H1 (cell line): ENCODE results near the gene RIIAD1. TPM values are rescaled to one million over a fixed set of nuclear protein-coding genes. Genes with fewer than 3 reads are reported as not detected.
A peak's percentile ranks its signal among the peaks of the same experiment; 100 is the strongest.

Source experiments
- CTCF ChIA-PET: fragments of 300-600 bp; sonication (Branson Sonifier 250); formaldehyde crosslinking; loops from one replicate; lab custom pipeline; 2021; ENCODE audit not compliant: partially characterized antibody; lab: Charles Lee
- POLR2A ChIA-PET: fragments of 300-600 bp; sonication (Branson Sonifier 250); formaldehyde crosslinking; loops from one replicate; lab custom pipeline; 2021; ENCODE audit warnings: inconsistent platforms; ENCODE audit not compliant: partially characterized antibody; lab: Charles Lee
- DNase-seq, 2 experiments: peaks; one replicate each; pipeline versions ENCODE4 v3.0.0 to v3.0.0-alpha.2; 2010 to 2022; ENCODE audit warnings: low spot score in 2 of 2, low read depth in 1 of 2, mixed read lengths in 1 of 2
- FAIRE-seq: peaks from 2 replicates; lab custom pipeline; 2011; peaks lifted over from hg19 to GRCh38; lab: Jason Lieb, UNC
- H2AFZ ChIP-seq: 2 replicates; pipeline ENCODE4 v1.8.1; 2012; ENCODE audit warnings: low read length, inconsistent platforms
- H2AK5ac ChIP-seq: 2 replicates; pipeline ENCODE4 v1.6.1; 2013; ENCODE audit warnings: low read depth, low read length
- H2BK120ac ChIP-seq: replicated peaks from 2 replicates; pipeline ENCODE3; 2013; ENCODE audit warnings: low read depth, low read length, inconsistent platforms
- H2BK12ac ChIP-seq: 2 replicates; pipeline ENCODE4 v1.6.1; 2013; ENCODE audit warnings: low read depth, low read length
- H2BK15ac ChIP-seq: 2 replicates; pipeline ENCODE4 v1.6.1; 2013; ENCODE audit warnings: low read length
- H2BK20ac ChIP-seq: 2 replicates; pipeline ENCODE4 v1.6.1; 2013; ENCODE audit warnings: low read length
- H2BK5ac ChIP-seq: 2 replicates; pipeline ENCODE4 v1.6.1; 2013; ENCODE audit warnings: low read depth, low read length
- H3K14ac ChIP-seq: 2 replicates; pipeline ENCODE4 v1.6.1; 2013; ENCODE audit warnings: inconsistent platforms; ENCODE audit not compliant: insufficient read length
- H3K18ac ChIP-seq: 2 replicates; pipeline ENCODE4 v1.6.1; 2013; ENCODE audit warnings: low read length; ENCODE audit errors: extremely low read depth
- H3K23ac ChIP-seq: 2 replicates; pipeline ENCODE4 v1.6.1; 2013; ENCODE audit warnings: inconsistent platforms; ENCODE audit not compliant: insufficient read length
- H3K23me2 ChIP-seq: 2 replicates; pipeline ENCODE4 v1.6.1; 2013; ENCODE audit warnings: low read depth, low read length
- H3K27ac ChIP-seq: 2 replicates; pipeline ENCODE4 v1.6.1; 2011; ENCODE audit warnings: low read depth, low read length, inconsistent platforms
- H3K27me3 ChIP-seq, 4 experiments: replicated peaks in 1 of 4; 1 replicate in 1 of 4; 2 replicates in 3 of 4; pipeline versions ENCODE4 v1.6.1 to v1.8.1; 2011 to 2013; ENCODE audit warnings: low read length in 3 of 4, mild to moderate bottlenecking in 3 of 4, inconsistent platforms in 2 of 4, mixed read lengths in 2 of 4, moderate library complexity in 1 of 4; ENCODE audit not compliant: control insufficient read depth in 3 of 4, insufficient read depth in 3 of 4; ENCODE audit errors: extremely low read depth in 1 of 4
- H3K36me3 ChIP-seq, 4 experiments: 2 replicates each; pipeline versions ENCODE4 v1.6.1 to v1.8.1; 2011 to 2013; ENCODE audit warnings: mild to moderate bottlenecking in 4 of 4, low read length in 3 of 4, moderate library complexity in 2 of 4, control low read depth in 1 of 4, inconsistent platforms in 1 of 4; ENCODE audit not compliant: insufficient read depth in 4 of 4, control insufficient read depth in 2 of 4
- H3K4ac ChIP-seq: replicated peaks from 2 replicates; pipeline ENCODE3; 2013; ENCODE audit warnings: low read length, low read depth, mixed read lengths, inconsistent platforms; ENCODE audit not compliant: insufficient read length
- H3K4me1 ChIP-seq, 4 experiments: replicated peaks in 1 of 4; 1 replicate in 1 of 4; 2 replicates in 3 of 4; pipeline versions ENCODE4 v1.6.1 to v1.8.1; 2011 to 2013; ENCODE audit warnings: low read length in 3 of 4, inconsistent platforms in 2 of 4, mixed read lengths in 1 of 4; ENCODE audit not compliant: insufficient read depth in 4 of 4, control insufficient read depth in 3 of 4
- H3K4me2 ChIP-seq, 2 experiments: 2 replicates each; pipeline versions ENCODE4 v1.6.1 to v1.8.1; 2011 to 2013; ENCODE audit warnings: low read depth in 2 of 2, low read length in 2 of 2, control low read depth in 1 of 2, inconsistent platforms in 1 of 2, mild to moderate bottlenecking in 1 of 2; ENCODE audit not compliant: insufficient read depth in 1 of 2
- H3K4me3 ChIP-seq, 4 experiments: fragments of 200-600, 300-600 bp in 1 of 4; sonication (generic), shearing (Covaris generic), sonication (Bioruptor Twin) in 1 of 4; 2 replicates each; pipeline versions ENCODE4 v1.5.1 to v1.8.1; 2011 to 2016; ENCODE audit warnings: low read length in 4 of 4, low read depth in 3 of 4, control low read depth in 2 of 4, inconsistent platforms in 2 of 4, mild to moderate bottlenecking in 2 of 4, mixed read lengths in 1 of 4, moderate library complexity in 1 of 4; ENCODE audit not compliant: insufficient read depth in 2 of 4; ENCODE audit errors: extremely low read depth in 1 of 4
- H3K56ac ChIP-seq: replicated peaks from 2 replicates; pipeline ENCODE3; 2013; ENCODE audit warnings: low read depth, mild to moderate bottlenecking, mixed read lengths, low read length, inconsistent platforms; ENCODE audit not compliant: insufficient read length
- H3K79me1 ChIP-seq: 2 replicates; pipeline ENCODE4 v1.6.1; 2013; ENCODE audit warnings: low read depth, low read length, control low read depth
- H3K79me2 ChIP-seq, 2 experiments: 2 replicates each; pipeline versions ENCODE4 v1.6.1 to v1.8.1; 2012 to 2013; ENCODE audit warnings: low read length in 2 of 2, mild to moderate bottlenecking in 2 of 2, inconsistent platforms in 1 of 2; ENCODE audit not compliant: insufficient read depth in 2 of 2, control insufficient read depth in 1 of 2
- H3K9ac ChIP-seq, 4 experiments: replicated peaks in 1 of 4; 1 replicate in 1 of 4; 2 replicates in 3 of 4; pipeline versions ENCODE4 v1.6.1 to v1.8.1; 2011 to 2013; ENCODE audit warnings: low read depth in 3 of 4, low read length in 3 of 4, control low read depth in 2 of 4, mild to moderate bottlenecking in 2 of 4, moderate library complexity in 2 of 4, inconsistent platforms in 1 of 4; ENCODE audit errors: extremely low read depth in 1 of 4
- H3K9me3 ChIP-seq, 2 experiments: 2 replicates each; pipeline versions ENCODE4 v1.6.1 to v1.8.1; 2012 to 2013; ENCODE audit warnings: mild to moderate bottlenecking in 2 of 2, moderate library complexity in 2 of 2, control low read depth in 1 of 2, inconsistent platforms in 1 of 2, low read depth in 1 of 2, low read length in 1 of 2, mixed read lengths in 1 of 2; ENCODE audit not compliant: insufficient read depth in 2 of 2
- H4K20me1 ChIP-seq, 2 experiments: replicated peaks in 1 of 2; 2 replicates each; pipeline versions ENCODE3 to v1.8.1; 2011 to 2013; ENCODE audit warnings: inconsistent platforms in 2 of 2, low read length in 2 of 2, mild to moderate bottlenecking in 1 of 2; ENCODE audit not compliant: insufficient read depth in 2 of 2, control insufficient read depth in 1 of 2
- H4K5ac ChIP-seq: 2 replicates; pipeline ENCODE4 v1.6.1; 2013; ENCODE audit warnings: low read length, low read depth, mixed read lengths, inconsistent platforms; ENCODE audit not compliant: insufficient read length
- H4K8ac ChIP-seq: 2 replicates; pipeline ENCODE4 v1.8.0; 2013; ENCODE audit warnings: mild to moderate bottlenecking, moderate library complexity, low read length, inconsistent platforms; ENCODE audit not compliant: insufficient read depth; ENCODE audit errors: extremely low read depth
- H4K91ac ChIP-seq: replicated peaks from 2 replicates; pipeline ENCODE3; 2013; ENCODE audit warnings: low read length, mixed read lengths, inconsistent platforms; ENCODE audit not compliant: insufficient read length
- CBX8 ChIP-seq: fragments of 300-800, 300-1000 bp; sonication (generic); IDR thresholded peaks from 2 replicates; pipeline ENCODE4 v1.7.1; 2016; ENCODE audit warnings: low read depth, low read length, borderline replicate concordance
- KDM1A ChIP-seq: fragments of 200-600, 300-600 bp; sonication (generic); IDR thresholded peaks from 2 replicates; pipeline ENCODE4 v1.7.1; 2016; ENCODE audit warnings: mild to moderate bottlenecking, low read length, borderline replicate concordance
- MAFK ChIP-seq: IDR thresholded peaks from 2 replicates; pipeline ENCODE4 v1.6.1; 2012; ENCODE audit warnings: low read depth, mild to moderate bottlenecking, improper control_type of control experiment, low read length
- POU5F1 ChIP-seq: IDR thresholded peaks from 2 replicates; pipeline ENCODE4 v1.6.1; 2011; ENCODE audit warnings: low read depth, mild to moderate bottlenecking, low read length, moderate library complexity
- RXRA ChIP-seq: IDR thresholded peaks from 2 replicates; pipeline ENCODE4 v1.6.1; 2011; ENCODE audit warnings: low read depth, mild to moderate bottlenecking, low read length, moderate library complexity; ENCODE audit not compliant: insufficient read depth
- SAP30 ChIP-seq: fragments of 300-600 bp; sonication (generic); IDR thresholded peaks from 2 replicates; pipeline ENCODE4 v1.7.1; 2012; ENCODE audit warnings: low read length, moderate library complexity, mild to moderate bottlenecking, inconsistent platforms; ENCODE audit not compliant: insufficient read depth, insufficient replicate concordance
- SP4 ChIP-seq: IDR thresholded peaks from 2 replicates; pipeline ENCODE4 v1.6.1; 2012; ENCODE audit warnings: low read length, inconsistent platforms
- TAF7 ChIP-seq: optimal IDR thresholded peaks from 2 replicates; pipeline ENCODE3; 2011; ENCODE audit warnings: low read depth, mild to moderate bottlenecking, inconsistent platforms, low read length, moderate library complexity, borderline replicate concordance
- ZNF274 ChIP-seq: IDR thresholded peaks from 2 replicates; pipeline ENCODE4 v1.7.0; 2012; ENCODE audit warnings: low read length, borderline replicate concordance; ENCODE audit errors: extremely low read depth
- WGBS, 2 experiments: shearing (Covaris generic) in 1 of 2; methylation state at CpG; one replicate each; pipeline versions ENCODE4 v1.1.6 to v1.1.7; 2013 to 2015; ENCODE audit warnings: low lambda C conversion rate in 2 of 2, mixed read lengths in 2 of 2, inconsistent platforms in 1 of 2, low coverage in 1 of 2, missing lambda C conversion rate in 1 of 2; ENCODE audit not compliant: insufficient replicate concordance in 2 of 2, insufficient coverage in 1 of 2, insufficient read length in 1 of 2; ENCODE audit errors: extremely low coverage in 1 of 2, missing lambda C conversion rate in 1 of 2; 5-methylcytosine and 5-hydroxymethylcytosine counted together
- polyA plus RNA-seq, 7 experiments: library from polyadenylated mRNA; depleted of rRNA in 3 of 7; stranded (reverse) in 5 of 7; unstranded in 2 of 7; fragments of >200 nt in 5 of 7; fragments of 200-250 nt in 2 of 7; gene quantifications; 1 replicate in 5 of 7; 2 replicates in 1 of 7; 4 replicates in 1 of 7; pipeline versions ENCODE4 v1.2.1 to v1.2.3, GENCODE V29; 2011 to 2013; ENCODE audit warnings: missing spikeins in 2 of 7, mixed read lengths in 2 of 7
- total RNA-seq: library from RNA; stranded (reverse); fragmentation: NEBNext Ultra II Directional; extraction: Animal tissue kit (Norgen Biotek cat#: 25700); gene quantifications from 2 replicates; pipeline ENCODE4 v1.2.1, GENCODE V29; 2021

Gene RIIAD1
- total and polyA plus RNA-seq, 2 of the 8 experiments (the other 6 are each of a cell fraction or from before 2014, with no cell fraction given): not detected

DNA sequence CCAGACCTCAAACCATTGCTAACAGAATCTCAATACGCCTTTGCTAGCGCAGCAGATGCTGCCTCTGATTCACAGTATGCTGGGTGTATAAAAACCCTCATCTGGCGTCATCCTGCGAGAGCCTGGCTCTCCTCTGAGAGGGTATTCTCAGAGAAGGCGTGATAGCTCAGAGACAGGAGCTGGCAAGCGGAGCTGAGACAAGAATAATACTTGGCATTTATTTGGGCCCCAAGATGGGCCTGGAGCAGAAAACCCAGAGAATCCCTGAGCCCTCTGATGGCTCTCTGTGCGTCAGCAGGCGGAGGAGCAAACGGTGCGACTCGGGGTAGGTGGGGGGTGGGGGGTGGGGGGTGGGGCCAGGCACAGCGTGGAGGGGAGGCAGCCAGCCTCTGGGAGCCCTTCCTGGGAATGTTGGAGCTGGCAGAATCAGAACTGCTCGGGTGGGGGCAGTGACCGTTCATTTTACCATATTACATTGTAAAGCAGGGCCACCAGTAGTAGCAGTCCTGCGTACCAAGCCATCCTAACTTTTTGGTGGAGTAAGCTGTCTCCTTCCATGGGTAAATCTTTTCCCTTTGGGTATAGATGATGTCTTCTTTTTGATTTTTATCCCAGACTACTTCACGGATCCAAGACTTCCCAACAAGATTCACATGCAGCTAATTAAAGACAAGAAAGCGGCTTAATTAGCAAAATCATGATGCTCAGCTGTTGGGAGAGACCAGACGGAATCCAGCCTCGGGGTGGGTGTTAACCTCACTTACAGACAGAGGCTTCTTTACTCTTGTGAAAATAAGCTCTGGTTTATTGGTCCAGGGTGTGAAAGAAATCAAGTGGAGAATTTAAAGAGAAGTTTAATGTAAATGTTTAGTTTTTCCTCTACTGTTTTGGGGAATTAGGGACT lies 7.1 kb downstream of the RIIAD1 start:
- H3K14ac ChIP-seq: no peak overlapping the region
- H3K23ac ChIP-seq: no peak overlapping the region
- no peak overlapping the region for H2BK5ac ChIP-seq
- H2AK5ac ChIP-seq: no peak overlapping the region
- H3K9ac ChIP-seq: no peak overlapping the region
- H3K4me2 ChIP-seq: peak overlapping the region; percentile 40 to 52
- H3K56ac ChIP-seq: no peak overlapping the region
- no peaks in the 10 kb centered on the region for H3K79me2 ChIP-seq
- CTCF ChIA-PET: interaction anchor here (0.6 to 2.5 kb wide), 9 partner anchors 11 to 108 kb away, joined by 3 to 14 read pairs (median 4); no protein-coding TSS in a partner anchor
- H3K27me3 ChIP-seq: no peaks in the 10 kb centered on the region; a peak in 2 of 7 replicates
- no peaks in the 10 kb centered on the region for H3K36me3 ChIP-seq
- peak in 1 of 2 experiments; percentile 53 for DNase-seq
- H2BK12ac ChIP-seq: peak overlapping the region; percentile 1; the same call in 1 of the 2 replicates
- no peak for FAIRE-seq
- H3K4me3 ChIP-seq: peak overlapping the region in 1 of 4 experiments; percentile 39; a peak in 2 of 8 replicates
- no peak overlapping the region for H4K5ac ChIP-seq
- 0 out of 2 replicates have a peak overlapping the region, but pooled peaks have one; percentile 0 for H3K18ac ChIP-seq
- WGBS, 2 experiments: 38% methylated on average over 19 of the region's 19 CpGs; no CpG with 5 or more reads in 1 of the 2 experiments
- no peak overlapping the region for H4K8ac ChIP-seq
- no peaks in the 10 kb centered on the region for H3K23me2 ChIP-seq
- peaks cover 3 to 11% (median 7%) of the 10 kb centered on the region in 4 experiments for H3K4me1 ChIP-seq
- no peak overlapping the region for H3K27ac ChIP-seq
- H4K91ac ChIP-seq: no peak overlapping the region
- no peak overlapping the region for H3K4ac ChIP-seq
- no peak overlapping the region for H2BK20ac ChIP-seq
- no peaks in the 10 kb centered on the region for H3K9me3 ChIP-seq
- POLR2A ChIA-PET: interaction anchor here (1.1 to 2.5 kb wide), 6 partner anchors 10 to 188 kb away, joined by 3 to 10 read pairs (median 3); partner anchors contain the start of genes C2CD4D and TUFT1
- H2BK120ac ChIP-seq: no peak overlapping the region
- no peaks in the 10 kb centered on the region for H3K79me1 ChIP-seq
- no peaks in the 10 kb centered on the region for H4K20me1 ChIP-seq
- no peak overlapping the region for H2BK15ac ChIP-seq
- peak overlapping the region; percentile 90 for H2AFZ ChIP-seq
- TF ChIP-seq SP4 (no peak), POU5F1 (no peak), KDM1A (no peak), TAF7 (no peak), CBX8 (no peak), ZNF274 (no peak), MAFK (peak; percentile 71), RXRA (no peak), SAP30 (no peak)
